H1 (cell line): ENCODE data around the gene PSKH1. TPM values are rescaled to one million over a fixed set of nuclear protein-coding genes. Genes with fewer than 3 reads are reported as not detected.

Source experiments
- CTCF ChIA-PET: fragments of 300-600 bp; sonication (Branson Sonifier 250); formaldehyde crosslinking; loops from one replicate; lab custom pipeline; 2021; ENCODE audit not compliant: partially characterized antibody; lab: Charles Lee
- POLR2A ChIA-PET: fragments of 300-600 bp; sonication (Branson Sonifier 250); formaldehyde crosslinking; loops from one replicate; lab custom pipeline; 2021; ENCODE audit warnings: inconsistent platforms; ENCODE audit not compliant: partially characterized antibody; lab: Charles Lee
- DNase-seq, 2 experiments: peaks; one replicate each; pipeline versions ENCODE4 v3.0.0 to v3.0.0-alpha.2; 2010 to 2022; ENCODE audit warnings: low spot score in 2 of 2, low read depth in 1 of 2, mixed read lengths in 1 of 2
- FAIRE-seq: peaks from 2 replicates; lab custom pipeline; 2011; peaks lifted over from hg19 to GRCh38; lab: Jason Lieb, UNC
- H2AFZ ChIP-seq: 2 replicates; pipeline ENCODE4 v1.8.1; 2012; ENCODE audit warnings: low read length, inconsistent platforms
- H2AK5ac ChIP-seq: 2 replicates; pipeline ENCODE4 v1.6.1; 2013; ENCODE audit warnings: low read depth, low read length
- H2BK120ac ChIP-seq: replicated peaks from 2 replicates; pipeline ENCODE3; 2013; ENCODE audit warnings: low read depth, low read length, inconsistent platforms
- H2BK12ac ChIP-seq: 2 replicates; pipeline ENCODE4 v1.6.1; 2013; ENCODE audit warnings: low read depth, low read length
- H2BK15ac ChIP-seq: 2 replicates; pipeline ENCODE4 v1.6.1; 2013; ENCODE audit warnings: low read length
- H2BK20ac ChIP-seq: 2 replicates; pipeline ENCODE4 v1.6.1; 2013; ENCODE audit warnings: low read length
- H2BK5ac ChIP-seq: 2 replicates; pipeline ENCODE4 v1.6.1; 2013; ENCODE audit warnings: low read depth, low read length
- H3K14ac ChIP-seq: 2 replicates; pipeline ENCODE4 v1.6.1; 2013; ENCODE audit warnings: inconsistent platforms; ENCODE audit not compliant: insufficient read length
- H3K18ac ChIP-seq: 2 replicates; pipeline ENCODE4 v1.6.1; 2013; ENCODE audit warnings: low read length; ENCODE audit errors: extremely low read depth
- H3K23ac ChIP-seq: 2 replicates; pipeline ENCODE4 v1.6.1; 2013; ENCODE audit warnings: inconsistent platforms; ENCODE audit not compliant: insufficient read length
- H3K23me2 ChIP-seq: 2 replicates; pipeline ENCODE4 v1.6.1; 2013; ENCODE audit warnings: low read depth, low read length
- H3K27ac ChIP-seq: 2 replicates; pipeline ENCODE4 v1.6.1; 2011; ENCODE audit warnings: low read depth, low read length, inconsistent platforms
- H3K27me3 ChIP-seq, 4 experiments: replicated peaks in 1 of 4; 1 replicate in 1 of 4; 2 replicates in 3 of 4; pipeline versions ENCODE4 v1.6.1 to v1.8.1; 2011 to 2013; ENCODE audit warnings: low read length in 3 of 4, mild to moderate bottlenecking in 3 of 4, inconsistent platforms in 2 of 4, mixed read lengths in 2 of 4, moderate library complexity in 1 of 4; ENCODE audit not compliant: control insufficient read depth in 3 of 4, insufficient read depth in 3 of 4; ENCODE audit errors: extremely low read depth in 1 of 4
- H3K36me3 ChIP-seq, 4 experiments: 2 replicates each; pipeline versions ENCODE4 v1.6.1 to v1.8.1; 2011 to 2013; ENCODE audit warnings: mild to moderate bottlenecking in 4 of 4, low read length in 3 of 4, moderate library complexity in 2 of 4, control low read depth in 1 of 4, inconsistent platforms in 1 of 4; ENCODE audit not compliant: insufficient read depth in 4 of 4, control insufficient read depth in 2 of 4
- H3K4ac ChIP-seq: replicated peaks from 2 replicates; pipeline ENCODE3; 2013; ENCODE audit warnings: low read length, low read depth, mixed read lengths, inconsistent platforms; ENCODE audit not compliant: insufficient read length
- H3K4me1 ChIP-seq, 4 experiments: replicated peaks in 1 of 4; 1 replicate in 1 of 4; 2 replicates in 3 of 4; pipeline versions ENCODE4 v1.6.1 to v1.8.1; 2011 to 2013; ENCODE audit warnings: low read length in 3 of 4, inconsistent platforms in 2 of 4, mixed read lengths in 1 of 4; ENCODE audit not compliant: insufficient read depth in 4 of 4, control insufficient read depth in 3 of 4
- H3K4me2 ChIP-seq, 2 experiments: 2 replicates each; pipeline versions ENCODE4 v1.6.1 to v1.8.1; 2011 to 2013; ENCODE audit warnings: low read depth in 2 of 2, low read length in 2 of 2, control low read depth in 1 of 2, inconsistent platforms in 1 of 2, mild to moderate bottlenecking in 1 of 2; ENCODE audit not compliant: insufficient read depth in 1 of 2
- H3K4me3 ChIP-seq, 4 experiments: fragments of 200-600, 300-600 bp in 1 of 4; sonication (generic), shearing (Covaris generic), sonication (Bioruptor Twin) in 1 of 4; 2 replicates each; pipeline versions ENCODE4 v1.5.1 to v1.8.1; 2011 to 2016; ENCODE audit warnings: low read length in 4 of 4, low read depth in 3 of 4, control low read depth in 2 of 4, inconsistent platforms in 2 of 4, mild to moderate bottlenecking in 2 of 4, mixed read lengths in 1 of 4, moderate library complexity in 1 of 4; ENCODE audit not compliant: insufficient read depth in 2 of 4; ENCODE audit errors: extremely low read depth in 1 of 4
- H3K56ac ChIP-seq: replicated peaks from 2 replicates; pipeline ENCODE3; 2013; ENCODE audit warnings: low read depth, mild to moderate bottlenecking, mixed read lengths, low read length, inconsistent platforms; ENCODE audit not compliant: insufficient read length
- H3K79me1 ChIP-seq: 2 replicates; pipeline ENCODE4 v1.6.1; 2013; ENCODE audit warnings: low read depth, low read length, control low read depth
- H3K79me2 ChIP-seq, 2 experiments: 2 replicates each; pipeline versions ENCODE4 v1.6.1 to v1.8.1; 2012 to 2013; ENCODE audit warnings: low read length in 2 of 2, mild to moderate bottlenecking in 2 of 2, inconsistent platforms in 1 of 2; ENCODE audit not compliant: insufficient read depth in 2 of 2, control insufficient read depth in 1 of 2
- H3K9ac ChIP-seq, 4 experiments: replicated peaks in 1 of 4; 1 replicate in 1 of 4; 2 replicates in 3 of 4; pipeline versions ENCODE4 v1.6.1 to v1.8.1; 2011 to 2013; ENCODE audit warnings: low read depth in 3 of 4, low read length in 3 of 4, control low read depth in 2 of 4, mild to moderate bottlenecking in 2 of 4, moderate library complexity in 2 of 4, inconsistent platforms in 1 of 4; ENCODE audit errors: extremely low read depth in 1 of 4
- H3K9me3 ChIP-seq, 2 experiments: 2 replicates each; pipeline versions ENCODE4 v1.6.1 to v1.8.1; 2012 to 2013; ENCODE audit warnings: mild to moderate bottlenecking in 2 of 2, moderate library complexity in 2 of 2, control low read depth in 1 of 2, inconsistent platforms in 1 of 2, low read depth in 1 of 2, low read length in 1 of 2, mixed read lengths in 1 of 2; ENCODE audit not compliant: insufficient read depth in 2 of 2
- H4K20me1 ChIP-seq, 2 experiments: replicated peaks in 1 of 2; 2 replicates each; pipeline versions ENCODE3 to v1.8.1; 2011 to 2013; ENCODE audit warnings: inconsistent platforms in 2 of 2, low read length in 2 of 2, mild to moderate bottlenecking in 1 of 2; ENCODE audit not compliant: insufficient read depth in 2 of 2, control insufficient read depth in 1 of 2
- H4K5ac ChIP-seq: 2 replicates; pipeline ENCODE4 v1.6.1; 2013; ENCODE audit warnings: low read length, low read depth, mixed read lengths, inconsistent platforms; ENCODE audit not compliant: insufficient read length
- H4K8ac ChIP-seq: 2 replicates; pipeline ENCODE4 v1.8.0; 2013; ENCODE audit warnings: mild to moderate bottlenecking, moderate library complexity, low read length, inconsistent platforms; ENCODE audit not compliant: insufficient read depth; ENCODE audit errors: extremely low read depth
- H4K91ac ChIP-seq: replicated peaks from 2 replicates; pipeline ENCODE3; 2013; ENCODE audit warnings: low read length, mixed read lengths, inconsistent platforms; ENCODE audit not compliant: insufficient read length
- BACH1 ChIP-seq: IDR thresholded peaks from 2 replicates; pipeline ENCODE4 v1.6.1; 2012; ENCODE audit warnings: low read length, improper control_type of control experiment
- CBX8 ChIP-seq: fragments of 300-800, 300-1000 bp; sonication (generic); IDR thresholded peaks from 2 replicates; pipeline ENCODE4 v1.7.1; 2016; ENCODE audit warnings: low read depth, low read length, borderline replicate concordance
- CTBP2 ChIP-seq: IDR thresholded peaks from 2 replicates; pipeline ENCODE4 v1.7.0; 2011; ENCODE audit warnings: borderline replicate concordance, mild to moderate bottlenecking, moderate library complexity, mixed read lengths, low read length; ENCODE audit not compliant: insufficient read depth, insufficient read length
- GABPA ChIP-seq: IDR thresholded peaks from 2 replicates; pipeline ENCODE4 v1.6.1; 2011; ENCODE audit warnings: mild to moderate bottlenecking, low read length, moderate library complexity, borderline replicate concordance; ENCODE audit not compliant: insufficient read depth
- GTF2F1 ChIP-seq: IDR thresholded peaks from 2 replicates; pipeline ENCODE4 v1.6.1; 2012; ENCODE audit warnings: low read depth, low read length, improper control_type of control experiment, borderline replicate concordance
- NANOG ChIP-seq: IDR thresholded peaks from 2 replicates; pipeline ENCODE4 v1.6.1; 2011; ENCODE audit warnings: low read length, low read depth, mild to moderate bottlenecking, inconsistent platforms; ENCODE audit not compliant: insufficient read depth, poor library complexity, severe bottlenecking
- POLR2AphosphoS5 ChIP-seq: IDR thresholded peaks from 2 replicates; pipeline ENCODE4 v1.6.1; 2011; ENCODE audit warnings: low read depth, low read length
- SIN3A ChIP-seq, 2 experiments: IDR thresholded peaks in 1 of 2; conservative IDR thresholded peaks in 1 of 2; 2 replicates each; pipeline ENCODE4 v1.6.1; 2011 to 2012; ENCODE audit warnings: low read length in 2 of 2, improper control_type of control experiment in 1 of 2, low read depth in 1 of 2, mild to moderate bottlenecking in 1 of 2
- SIX5 ChIP-seq: IDR thresholded peaks from 2 replicates; pipeline ENCODE4 v1.6.1; 2011; ENCODE audit warnings: mild to moderate bottlenecking, low read depth, low read length
- SP1 ChIP-seq: IDR thresholded peaks from 2 replicates; pipeline ENCODE4 v1.6.1; 2011; ENCODE audit warnings: low read depth, low read length
- SRF ChIP-seq: IDR thresholded peaks from 2 replicates; pipeline ENCODE4 v1.6.1; 2011; ENCODE audit warnings: mild to moderate bottlenecking, low read depth, low read length, moderate library complexity
- TBP ChIP-seq: IDR thresholded peaks from 2 replicates; pipeline ENCODE4 v1.6.1; 2011; ENCODE audit warnings: low read depth, low read length, improper control_type of control experiment
- TEAD4 ChIP-seq: IDR thresholded peaks from 2 replicates; pipeline ENCODE4 v1.6.1; 2012; ENCODE audit warnings: low read depth, low read length, inconsistent platforms, mixed read lengths
- ZNF274 ChIP-seq: IDR thresholded peaks from 2 replicates; pipeline ENCODE4 v1.7.0; 2012; ENCODE audit warnings: low read length, borderline replicate concordance; ENCODE audit errors: extremely low read depth
- WGBS, 2 experiments: shearing (Covaris generic) in 1 of 2; methylation state at CpG; one replicate each; pipeline versions ENCODE4 v1.1.6 to v1.1.7; 2013 to 2015; ENCODE audit warnings: low lambda C conversion rate in 2 of 2, mixed read lengths in 2 of 2, inconsistent platforms in 1 of 2, low coverage in 1 of 2, missing lambda C conversion rate in 1 of 2; ENCODE audit not compliant: insufficient replicate concordance in 2 of 2, insufficient coverage in 1 of 2, insufficient read length in 1 of 2; ENCODE audit errors: extremely low coverage in 1 of 2, missing lambda C conversion rate in 1 of 2; 5-methylcytosine and 5-hydroxymethylcytosine counted together
- polyA plus RNA-seq, 7 experiments: library from polyadenylated mRNA; depleted of rRNA in 3 of 7; stranded (reverse) in 5 of 7; unstranded in 2 of 7; fragments of >200 nt in 5 of 7; fragments of 200-250 nt in 2 of 7; gene quantifications; 1 replicate in 5 of 7; 2 replicates in 1 of 7; 4 replicates in 1 of 7; pipeline versions ENCODE4 v1.2.1 to v1.2.3, GENCODE V29; 2011 to 2013; ENCODE audit warnings: missing spikeins in 2 of 7, mixed read lengths in 2 of 7
- total RNA-seq: library from RNA; stranded (reverse); fragmentation: NEBNext Ultra II Directional; extraction: Animal tissue kit (Norgen Biotek cat#: 25700); gene quantifications from 2 replicates; pipeline ENCODE4 v1.2.1, GENCODE V29; 2021

Gene PSKH1
- total and polyA plus RNA-seq, 2 of the 8 experiments (the other 6 are each of a cell fraction or from before 2014, with no cell fraction given) = 24.8 to 51.0 TPM

DNA sequence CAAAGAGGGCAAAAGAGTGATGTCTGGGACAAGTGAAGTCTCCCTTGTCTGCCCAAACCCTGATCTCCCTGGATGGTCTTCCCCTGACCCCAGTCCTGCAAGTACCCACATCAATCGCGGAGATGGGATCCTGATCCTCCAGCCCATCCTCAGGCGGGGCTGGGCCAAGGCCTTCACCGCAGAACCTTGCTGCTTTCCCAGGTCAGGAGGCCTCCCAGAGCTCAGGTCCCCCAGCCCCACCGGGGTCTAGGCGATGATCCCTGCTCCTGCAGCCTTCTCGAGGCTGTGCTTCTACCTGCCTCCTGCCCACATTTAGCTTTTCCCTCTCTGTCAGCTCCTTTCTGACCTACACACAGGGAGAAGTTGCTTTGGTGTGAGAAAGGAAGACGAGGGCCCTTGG lies 69.1 kb downstream of the PSKH1 start:
- Histone ChIP-seq H3K79me1 (peaks cover 18% of the 10 kb centered on the region; the same call in 1 of the 2 replicates), H2BK5ac (no peak overlapping the region), H4K8ac (no peak overlapping the region), H2BK20ac (no peak overlapping the region), H3K23me2 (no peaks in the 10 kb centered on the region; the same call in 1 of the 2 replicates), H3K14ac (no peak overlapping the region), H3K79me2 (peaks cover 0 to 2% of the 10 kb centered on the region in 2 experiments; a peak in 2 of 4 replicates), H3K4me2 (no peak overlapping the region), H3K9ac (no peak overlapping the region), H4K91ac (no peak overlapping the region), H3K56ac (no peak overlapping the region), H3K4ac (no peak overlapping the region), H2BK120ac (no peak overlapping the region), H4K5ac (no peak overlapping the region), H3K9me3 (no peaks in the 10 kb centered on the region), H3K4me1 (peaks cover 5 to 20% (median 17%) of the 10 kb centered on the region in 4 experiments), H2BK12ac (no peak overlapping the region), H3K4me3 (no peak overlapping the region), H3K18ac (no peak overlapping the region), H2AFZ (no peak overlapping the region), H2AK5ac (no peak overlapping the region), H3K23ac (no peak overlapping the region), H3K36me3 (peaks cover 4 to 27% (median 22%) of the 10 kb centered on the region in 4 experiments; a peak in 6 of 8 replicates), H3K27me3 (no peaks in the 10 kb centered on the region), H4K20me1 (peaks cover 4 to 28% of the 10 kb centered on the region in 2 experiments), H2BK15ac (no peak overlapping the region), H3K27ac (no peak overlapping the region)
- CTCF ChIA-PET = interaction anchor here (0.8 to 10.9 kb wide), 5 partner anchors 13 to 79 kb away, joined by 3 to 90 read pairs (median 3); partner anchors contain the start of genes DPEP2 and LCAT
- POLR2A ChIA-PET = interaction anchor here (0.6 to 1.2 kb wide), 3 partner anchors 9 to 792 kb away, joined by 3 read pairs; partner anchors contain the start of gene LCAT
- 94% methylated on average over 8 of the region's 8 CpGs; no CpG with 5 or more reads in 1 of the 2 experiments for WGBS, 2 experiments
- no peak for FAIRE-seq
- DNase-seq = no peak
- TF ChIP-seq SP1 (no peak), SRF (no peak), CBX8 (no peak), GABPA (no peak), NANOG (no peak), GTF2F1 (no peak), BACH1 (no peak), CTBP2 (no peak), TEAD4 (no peak), SIN3A (conservative IDR thresholded peaks at IDR 0.05 in 1 of 2, IDR thresholded peaks at IDR 0.05 in 1 of 2; ENCODE audit: low read depth in 1 of 2, low read length in 2 of 2) (no peak), TBP (no peak), ZNF274 (no peak), SIX5 (no peak), POLR2AphosphoS5 (no peak)
